B cell (primary cell): ENCODE results near the gene DDX54. TPM values are rescaled to one million over a fixed set of nuclear protein-coding genes. Genes with fewer than 3 reads are reported as not detected.

Experiments
- ATAC-seq: fragments of 200-7000 bp; cut with Tn5 transposase; one replicate; pipeline ENCODE4 v1.10.0; 2021; ENCODE audit warnings: low read depth, mild to moderate bottlenecking, moderate number of reproducible peaks, moderate library complexity
- CTCF ChIA-PET: fragments of 350-600 bp; sonication (Branson Sonifier 250); formaldehyde crosslinking; loops from one replicate; lab custom pipeline; 2021; ENCODE audit warnings: antibody characterized with exemption, inconsistent platforms; lab: Charles Lee
- POLR2A ChIA-PET: fragments of 350-600 bp; sonication (Branson Sonifier 250); formaldehyde crosslinking; loops from one replicate; lab custom pipeline; 2021; ENCODE audit warnings: antibody characterized with exemption; lab: Charles Lee
- DNase-seq: peaks from one replicate; pipeline ENCODE4 v3.0.0; 2013
- H2AFZ ChIP-seq: 2 replicates; pipeline ENCODE4 v1.6.1; 2012; ENCODE audit warnings: mild to moderate bottlenecking, low read depth, low read length; ENCODE audit not compliant: insufficient read depth, poor library complexity, severe bottlenecking
- H3K27ac ChIP-seq, 2 donors: 1 replicate in 1 of 2; 2 replicates in 1 of 2; pipeline ENCODE4 v1.5.1; 2012 to 2013; ENCODE audit warnings: low read length in 2 of 2, mild to moderate bottlenecking in 2 of 2, moderate library complexity in 1 of 2
- H3K27me3 ChIP-seq, 4 experiments: fragments of 200-600 bp in 1 of 4; sonication (generic) in 1 of 4; replicated peaks in 1 of 4; 1 replicate in 2 of 4; 2 replicates in 2 of 4; pipeline versions ENCODE4 v1.6.1 to v1.7.0; 2013 to 2016; ENCODE audit warnings: low read length in 3 of 4, mild to moderate bottlenecking in 2 of 4, mixed read lengths in 1 of 4, moderate library complexity in 1 of 4; ENCODE audit not compliant: insufficient read depth in 4 of 4, control insufficient read depth in 3 of 4; ENCODE audit errors: control extremely low read depth in 1 of 4
- H3K36me3 ChIP-seq, 2 experiments: replicated peaks in 1 of 2; 1 replicate in 1 of 2; 2 replicates in 1 of 2; pipeline versions ENCODE4 v1.6.1 to v1.7.1; 2013; ENCODE audit warnings: low read length in 1 of 2; ENCODE audit not compliant: insufficient read depth in 2 of 2, control insufficient read depth in 1 of 2; ENCODE audit errors: control extremely low read depth in 1 of 2, extremely low read depth in 1 of 2
- H3K4me1 ChIP-seq, 2 donors: fragments of 200-600 bp in 1 of 2; sonication (generic) in 1 of 2; 1 replicate in 1 of 2; 2 replicates in 1 of 2; pipeline versions ENCODE4 v1.5.1 to v1.6.1; 2013 to 2017; ENCODE audit warnings: low read length in 2 of 2; ENCODE audit not compliant: control insufficient read depth in 2 of 2, insufficient read depth in 2 of 2
- H3K4me2 ChIP-seq: replicated peaks from 2 replicates; pipeline ENCODE3; 2012; ENCODE audit warnings: mild to moderate bottlenecking, low read depth, low read length; ENCODE audit not compliant: poor library complexity, severe bottlenecking
- H3K4me3 ChIP-seq, 5 experiments: fragments of 200-600 bp in 1 of 5; sonication (generic) in 1 of 5; 1 replicate in 3 of 5; 2 replicates in 2 of 5; pipeline versions ENCODE4 v1.5.1 to v1.7.0; 2011 to 2016; ENCODE audit warnings: low read length in 4 of 5, mild to moderate bottlenecking in 4 of 5, low read depth in 2 of 5, control low read depth in 1 of 5, moderate library complexity in 1 of 5; ENCODE audit not compliant: insufficient read depth in 1 of 5; ENCODE audit errors: control extremely low read depth in 1 of 5, extremely low read depth in 1 of 5
- H3K79me2 ChIP-seq: fragments of 200-600 bp; sonication (generic); one replicate; pipeline ENCODE4 v1.6.0; 2016; ENCODE audit warnings: low read length; ENCODE audit not compliant: control insufficient read depth, insufficient read depth
- H3K9ac ChIP-seq: fragments of 200-600 bp; sonication (generic); 2 replicates; pipeline ENCODE4 v1.6.1; 2017; ENCODE audit warnings: mild to moderate bottlenecking, low read length, moderate library complexity
- H3K9me3 ChIP-seq, 3 donors: one replicate each; pipeline versions ENCODE4 v1.6.1 to v1.7.1; 2013; ENCODE audit warnings: low read length in 2 of 3; ENCODE audit not compliant: control insufficient read depth in 2 of 3, insufficient read depth in 1 of 3; ENCODE audit errors: control extremely low read depth in 1 of 3
- H4K20me1 ChIP-seq: 2 replicates; pipeline ENCODE4 v1.6.0; 2012; ENCODE audit warnings: mild to moderate bottlenecking, low read length; ENCODE audit not compliant: insufficient read depth, control insufficient read depth, poor library complexity, severe bottlenecking
- H3K27ac Mint-ChIP-seq: one replicate; pipeline ENCODE4 v1.8.0; 2021; ENCODE audit warnings: mixed read lengths
- H3K27me3 Mint-ChIP-seq: one replicate; pipeline ENCODE4 v1.8.0; 2021; ENCODE audit warnings: mixed read lengths
- H3K4me1 Mint-ChIP-seq: one replicate; pipeline ENCODE4 v1.8.0; 2021; ENCODE audit warnings: mixed read lengths
- H3K4me3 Mint-ChIP-seq: one replicate; pipeline ENCODE4 v1.8.0; 2021; ENCODE audit warnings: mixed read lengths
- H3K9me3 Mint-ChIP-seq: one replicate; pipeline ENCODE4 v1.8.0; 2022; ENCODE audit warnings: mixed read lengths; ENCODE audit not compliant: insufficient read depth
- EZH2 ChIP-seq: IDR thresholded peaks from 2 replicates; pipeline ENCODE4 v1.6.1; 2012; ENCODE audit warnings: borderline replicate concordance, low read depth, mild to moderate bottlenecking, moderate library complexity, low read length; ENCODE audit not compliant: insufficient read depth, poor library complexity, severe bottlenecking
- WGBS: methylation state at CpG from one replicate; pipeline ENCODE4 v1.1.5; 2013; ENCODE audit warnings: missing lambda C conversion rate; ENCODE audit not compliant: insufficient coverage; 5-methylcytosine and 5-hydroxymethylcytosine counted together
- intact Hi-C: fragments of 100-400 bp; cut with micrococcal nuclease; formaldehyde crosslinking; loops from one replicate; pipeline ENCODE4 v1.10.0; 2022
- polyA plus RNA-seq: library from polyadenylated mRNA; depleted of rRNA; stranded (reverse); fragments of >200 nt; gene quantifications from 2 replicates; pipeline ENCODE4 v1.2.3, GENCODE V29; 2012
- total RNA-seq, 2 donors: library from RNA; stranded (reverse); fragments of 120-200 nt in 1 of 2; gene quantifications; 1 replicate in 1 of 2; 2 replicates in 1 of 2; pipeline versions ENCODE4 v1.2.3 to v1.2.4, GENCODE V29; 2013 to 2022
- TF ChIP-seq, protein P1 (sequence below): fragments of 200-600 bp; IDR thresholded peaks from one replicate; pipeline ENCODE4 v1.8.0; 2022; ENCODE audit warnings: antibody characterized with exemption, mild to moderate bottlenecking

The DDX54 gene
- total and polyA plus RNA-seq, 2 donors (not counting 1 experiment from before 2014, with no cell fraction given): 55.4 to 101 TPM

DNA sequence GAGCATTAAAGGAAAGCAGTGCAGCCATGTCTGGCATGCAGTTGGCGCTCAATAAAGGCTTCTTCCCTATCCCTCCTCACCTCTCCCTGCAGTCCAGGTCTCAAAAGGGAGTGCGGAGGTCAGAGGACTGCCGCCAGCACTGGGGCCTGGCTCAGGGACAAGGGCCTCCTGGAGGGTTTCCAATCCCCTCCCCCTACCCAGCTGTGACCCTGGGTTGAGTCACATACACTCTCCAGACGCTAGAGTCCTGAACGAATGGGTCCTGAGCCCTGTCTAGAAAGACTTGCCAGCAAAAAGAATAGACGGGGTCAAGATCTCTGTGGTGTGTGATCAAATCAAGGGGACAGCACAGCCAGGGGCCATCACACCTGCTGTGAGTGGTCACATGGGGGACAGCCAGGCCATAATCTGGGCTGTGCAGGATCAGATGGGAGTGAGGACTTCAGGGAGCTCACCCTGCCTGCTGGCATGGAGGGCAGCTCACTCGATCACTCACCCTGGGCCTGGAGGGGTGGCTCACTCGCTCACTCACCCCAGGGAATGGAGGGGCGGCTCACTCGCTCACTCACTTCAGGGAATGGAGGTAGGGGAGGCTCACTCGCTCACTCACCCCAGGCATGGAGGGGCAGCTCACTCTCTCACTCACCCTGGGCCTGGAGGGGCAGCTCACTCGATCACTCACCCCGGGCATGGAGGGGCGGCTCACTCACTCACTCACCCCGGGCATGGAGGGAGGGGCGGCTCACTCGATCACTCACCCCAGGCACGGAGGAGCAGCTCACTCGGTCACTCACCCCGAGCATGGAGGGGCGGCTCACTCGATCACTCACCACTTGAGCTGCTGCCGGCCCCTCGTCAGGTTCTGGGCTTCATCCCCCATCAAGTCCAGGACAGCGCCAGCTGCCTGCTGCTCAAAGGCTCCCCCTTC, 22.9 kb downstream of the DDX54 start:
- Histone ChIP-seq H3K27ac (no peak overlapping the region), H3K27me3 (no peaks in the 10 kb centered on the region), H3K4me1 (no peaks in the 10 kb centered on the region), H3K79me2 (no peaks in the 10 kb centered on the region), H3K9ac (no peak overlapping the region), H3K4me3 (no peak overlapping the region), H3K9me3 (no peaks in the 10 kb centered on the region), H4K20me1 (peaks cover 54% of the 10 kb centered on the region), H2AFZ (no peak overlapping the region), H3K4me2 (no peak overlapping the region), H3K36me3 (peaks cover 1 to 81% of the 10 kb centered on the region in 2 experiments)
- over 99% methylated on average over 11 of the region's 25 CpGs for WGBS
- H3K4me1 Mint-ChIP-seq: peaks cover 2% of the 10 kb centered on the region
- no peaks in the 10 kb centered on the region for H3K27me3 Mint-ChIP-seq
- POLR2A ChIA-PET: no interaction called here
- CTCF ChIA-PET: interaction anchor here (1.0 to 4.9 kb wide), 3 partner anchors 12 to 113 kb away, joined by 4 to 28 read pairs (median 5); no protein-coding TSS in a partner anchor
- ATAC-seq: no peak
- no peak overlapping the region for H3K27ac Mint-ChIP-seq
- no peak overlapping the region for H3K4me3 Mint-ChIP-seq
- intact Hi-C loops: no loop called here
- TF ChIP-seq, protein P1, sequence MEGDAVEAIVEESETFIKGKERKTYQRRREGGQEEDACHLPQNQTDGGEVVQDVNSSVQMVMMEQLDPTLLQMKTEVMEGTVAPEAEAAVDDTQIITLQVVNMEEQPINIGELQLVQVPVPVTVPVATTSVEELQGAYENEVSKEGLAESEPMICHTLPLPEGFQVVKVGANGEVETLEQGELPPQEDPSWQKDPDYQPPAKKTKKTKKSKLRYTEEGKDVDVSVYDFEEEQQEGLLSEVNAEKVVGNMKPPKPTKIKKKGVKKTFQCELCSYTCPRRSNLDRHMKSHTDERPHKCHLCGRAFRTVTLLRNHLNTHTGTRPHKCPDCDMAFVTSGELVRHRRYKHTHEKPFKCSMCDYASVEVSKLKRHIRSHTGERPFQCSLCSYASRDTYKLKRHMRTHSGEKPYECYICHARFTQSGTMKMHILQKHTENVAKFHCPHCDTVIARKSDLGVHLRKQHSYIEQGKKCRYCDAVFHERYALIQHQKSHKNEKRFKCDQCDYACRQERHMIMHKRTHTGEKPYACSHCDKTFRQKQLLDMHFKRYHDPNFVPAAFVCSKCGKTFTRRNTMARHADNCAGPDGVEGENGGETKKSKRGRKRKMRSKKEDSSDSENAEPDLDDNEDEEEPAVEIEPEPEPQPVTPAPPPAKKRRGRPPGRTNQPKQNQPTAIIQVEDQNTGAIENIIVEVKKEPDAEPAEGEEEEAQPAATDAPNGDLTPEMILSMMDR: no peak
- no peak for TF ChIP-seq EZH2
- no peaks in the 10 kb centered on the region for H3K9me3 Mint-ChIP-seq
- no peak for DNase-seq
